ENCODE measurements around the gene CBX4.

CBX4 gene

GRCh38 chr17:79788989-79789942 lies 50.0 kb downstream of the CBX4 start:
- no peak for TF ChIP-seq CTCF (IDR thresholded peaks at IDR 0.05; ENCODE audit: low read depth, low read length, missing control alignments)
- no peak for DNase-seq (ENCODE audit: extremely low read depth, low read depth)
- no peak overlapping the region for H3K4me3 ChIP-seq (replicated peaks; ENCODE audit: low read depth, low read length)

- DNase-seq (ENCODE audit: extremely low read depth, low read depth) = no peak
- TF ChIP-seq CTCF (IDR thresholded peaks at IDR 0.05; ENCODE audit: low read depth, low read length, missing control alignments) = no peak
- no peak overlapping the region for H3K4me3 ChIP-seq (replicated peaks; ENCODE audit: low read depth, low read length)
Observed at GRCh38 chr17:79788455-79788854, 50.8 kb downstream of the CBX4 start.

- H3K4me3 ChIP-seq (replicated peaks; ENCODE audit: low read depth, low read length) = no peak overlapping the region
- no peak for DNase-seq (ENCODE audit: extremely low read depth, low read depth)
- no peak for TF ChIP-seq CTCF (IDR thresholded peaks at IDR 0.05; ENCODE audit: low read depth, low read length, missing control alignments)
Observed at GRCh38 chr17:79786930-79787643, 52.2 kb downstream of the CBX4 start.

GRCh38 chr17:79785900-79786810 lies 53.1 kb downstream of the CBX4 start:
- no peak overlapping the region for H3K4me3 ChIP-seq (replicated peaks; ENCODE audit: low read depth, low read length)
- DNase-seq (ENCODE audit: extremely low read depth, low read depth) = no peak
- TF ChIP-seq CTCF (IDR thresholded peaks at IDR 0.05; ENCODE audit: low read depth, low read length, missing control alignments) = no peak

GRCh38 chr17:79785017-79785899 lies 54.0 kb downstream of the CBX4 start:
- no peak for DNase-seq (ENCODE audit: extremely low read depth, low read depth)
- H3K4me3 ChIP-seq (replicated peaks; ENCODE audit: low read depth, low read length) = no peak overlapping the region
- no peak for TF ChIP-seq CTCF (IDR thresholded peaks at IDR 0.05; ENCODE audit: low read depth, low read length, missing control alignments)

Measured in HFF-Myc (cell line).